AG04449 (cell line): ENCODE results near the gene OOSP1.

Experiments used
- CTCF ChIA-PET: fragments of 350-600 bp; formaldehyde crosslinking; extraction: SDS; loops from one replicate; lab custom pipeline; 2021; ENCODE audit warnings: antibody characterized with exemption; lab: Yijun Ruan, JAX
- POLR2A ChIA-PET: fragments of 400-600, 350-600 bp; formaldehyde crosslinking; extraction: SDS; loops from one replicate; lab custom pipeline; 2020; ENCODE audit warnings: antibody characterized with exemption, inconsistent platforms; lab: Yijun Ruan, JAX
- DNase-seq: peaks from one replicate; pipeline ENCODE4 v3.0.0-alpha.2; 2010; ENCODE audit warnings: low read depth, low spot score
- H3K4me3 ChIP-seq: 2 replicates; pipeline ENCODE4 v1.5.1; 2011; ENCODE audit warnings: low read depth, mild to moderate bottlenecking, control low read depth, low read length
- CTCF ChIP-seq: IDR thresholded peaks from one replicate; pipeline ENCODE4 v1.5.1; 2011; ENCODE audit warnings: mild to moderate bottlenecking, moderate library complexity, low read length, control low read depth, inconsistent platforms; ENCODE audit not compliant: insufficient read depth; ENCODE audit errors: missing control alignments

OOSP1 gene

GRCh38 chr11:60003729-60004128 lies 65.5 kb downstream of the OOSP1 start:
- no peak for DNase-seq
- no peak overlapping the region for H3K4me3 ChIP-seq
- no peak for TF ChIP-seq CTCF
- ChIA-PET POLR2A (no interaction called here), CTCF (interaction anchor here (1.3 kb wide), 1 partner anchor 21 kb away, joined by 3 read pairs; no protein-coding TSS in a partner anchor)

GRCh38 chr11:60005360-60005759 lies 67.1 kb downstream of the OOSP1 start:
- POLR2A ChIA-PET, result no interaction called here
- no peak for DNase-seq
- CTCF ChIA-PET, result no interaction called here
- no peak overlapping the region for H3K4me3 ChIP-seq
- no peak for TF ChIP-seq CTCF
